Measurements from ENCODE around the gene OPCML.

OPCML gene

GRCh38 chr11:132751516-132752250 is 780.6 kb downstream of the OPCML start:
- in situ Hi-C loops (cut with MboI; ENCODE audit: low sequenced_read_pairs) = no loop called here
- no peak for DNase-seq (ENCODE audit: low spot score in 2 of 2)
- H3K36me3 ChIP-seq (replicated peaks) = no peaks in the 10 kb centered on the region
- H3K27me3 ChIP-seq (ENCODE audit: low read depth) = no peaks in the 10 kb centered on the region
- H3K9me3 ChIP-seq = no peaks in the 10 kb centered on the region
- H3K4me3 ChIP-seq = no peak overlapping the region
- H3K4me1 ChIP-seq = no peaks in the 10 kb centered on the region

GRCh38 chr11:132746305-132746704 is 786.0 kb downstream of the OPCML start:
- Histone ChIP-seq H3K4me1 (no peaks in the 10 kb centered on the region), H3K27me3 (ENCODE audit: low read depth) (no peaks in the 10 kb centered on the region), H3K9me3 (no peaks in the 10 kb centered on the region), H3K4me3 (no peak overlapping the region), H3K36me3 (replicated peaks) (no peaks in the 10 kb centered on the region)
- DNase-seq (ENCODE audit: low spot score in 2 of 2) = no peak
- in situ Hi-C loops (cut with MboI; ENCODE audit: low sequenced_read_pairs) = no loop called here

GRCh38 chr11:132745306-132745705 is 787.0 kb downstream of the OPCML start:
- no peaks in the 10 kb centered on the region for H3K4me1 ChIP-seq
- H3K4me3 ChIP-seq = no peak overlapping the region
- H3K9me3 ChIP-seq = no peaks in the 10 kb centered on the region
- no peaks in the 10 kb centered on the region for H3K36me3 ChIP-seq (replicated peaks)
- DNase-seq (ENCODE audit: low spot score in 2 of 2) = no peak
- in situ Hi-C loops (cut with MboI; ENCODE audit: low sequenced_read_pairs) = no loop called here
- H3K27me3 ChIP-seq (ENCODE audit: low read depth) = no peaks in the 10 kb centered on the region

GRCh38 chr11:132744771-132745170 is 787.5 kb downstream of the OPCML start:
- Histone ChIP-seq H3K27me3 (ENCODE audit: low read depth) (no peaks in the 10 kb centered on the region), H3K4me1 (no peaks in the 10 kb centered on the region), H3K4me3 (no peak overlapping the region), H3K36me3 (replicated peaks) (no peaks in the 10 kb centered on the region), H3K9me3 (no peaks in the 10 kb centered on the region)
- in situ Hi-C loops (cut with MboI; ENCODE audit: low sequenced_read_pairs) = no loop called here
- DNase-seq (ENCODE audit: low spot score in 2 of 2) = no peak

- Histone ChIP-seq H3K4me1 (no peaks in the 10 kb centered on the region), H3K9me3 (no peaks in the 10 kb centered on the region), H3K4me3 (no peak overlapping the region), H3K36me3 (replicated peaks) (no peaks in the 10 kb centered on the region), H3K27me3 (ENCODE audit: low read depth) (no peaks in the 10 kb centered on the region)
- no peak for DNase-seq (ENCODE audit: low spot score in 2 of 2)
- in situ Hi-C loops (cut with MboI; ENCODE audit: low sequenced_read_pairs) = no loop called here
Observed at GRCh38 chr11:132743601-132744000, 788.7 kb downstream of the OPCML start.

- Histone ChIP-seq H3K27me3 (ENCODE audit: low read depth) (no peaks in the 10 kb centered on the region), H3K36me3 (replicated peaks) (no peaks in the 10 kb centered on the region), H3K4me3 (no peak overlapping the region), H3K4me1 (no peaks in the 10 kb centered on the region), H3K9me3 (no peaks in the 10 kb centered on the region)
- in situ Hi-C loops (cut with MboI; ENCODE audit: low sequenced_read_pairs) = no loop called here
- no peak for DNase-seq (ENCODE audit: low spot score in 2 of 2)
Observed at GRCh38 chr11:132742929-132743328, 789.4 kb downstream of the OPCML start.

GRCh38 chr11:132734217-132734616 is 798.1 kb downstream of the OPCML start:
- no peak for DNase-seq (ENCODE audit: low spot score in 2 of 2)
- no peak overlapping the region for H3K4me3 ChIP-seq
- in situ Hi-C loops (cut with MboI; ENCODE audit: low sequenced_read_pairs) = no loop called here
- no peaks in the 10 kb centered on the region for H3K4me1 ChIP-seq
- no peaks in the 10 kb centered on the region for H3K9me3 ChIP-seq
- H3K36me3 ChIP-seq (replicated peaks) = no peaks in the 10 kb centered on the region
- H3K27me3 ChIP-seq (ENCODE audit: low read depth) = no peaks in the 10 kb centered on the region

GRCh38 chr11:132728026-132728425 is 804.3 kb downstream of the OPCML start:
- no peaks in the 10 kb centered on the region for H3K27me3 ChIP-seq (ENCODE audit: low read depth)
- H3K36me3 ChIP-seq (replicated peaks) = no peaks in the 10 kb centered on the region
- in situ Hi-C loops (cut with MboI; ENCODE audit: low sequenced_read_pairs) = no loop called here
- no peak overlapping the region for H3K4me3 ChIP-seq
- H3K4me1 ChIP-seq = no peaks in the 10 kb centered on the region
- DNase-seq (ENCODE audit: low spot score in 2 of 2) = no peak
- H3K9me3 ChIP-seq = no peaks in the 10 kb centered on the region

- no peaks in the 10 kb centered on the region for H3K36me3 ChIP-seq (replicated peaks)
- no peaks in the 10 kb centered on the region for H3K9me3 ChIP-seq
- H3K4me3 ChIP-seq = no peak overlapping the region
- in situ Hi-C loops (cut with MboI; ENCODE audit: low sequenced_read_pairs) = no loop called here
- DNase-seq (ENCODE audit: low spot score in 2 of 2) = no peak
- no peaks in the 10 kb centered on the region for H3K27me3 ChIP-seq (ENCODE audit: low read depth)
- H3K4me1 ChIP-seq = no peaks in the 10 kb centered on the region
Observed at GRCh38 chr11:132721526-132721925, 810.8 kb downstream of the OPCML start.

- DNase-seq (ENCODE audit: low spot score in 2 of 2) = no peak
- Histone ChIP-seq H3K4me1 (no peaks in the 10 kb centered on the region), H3K4me3 (no peak overlapping the region), H3K27me3 (ENCODE audit: low read depth) (no peaks in the 10 kb centered on the region), H3K36me3 (replicated peaks) (no peaks in the 10 kb centered on the region), H3K9me3 (no peaks in the 10 kb centered on the region)
- in situ Hi-C loops (cut with MboI; ENCODE audit: low sequenced_read_pairs) = no loop called here
Observed at GRCh38 chr11:132719684-132720083, 812.6 kb downstream of the OPCML start.

GRCh38 chr11:132718711-132719671 is 813.3 kb downstream of the OPCML start:
- Histone ChIP-seq H3K9me3 (no peaks in the 10 kb centered on the region), H3K4me1 (no peaks in the 10 kb centered on the region), H3K36me3 (replicated peaks) (no peaks in the 10 kb centered on the region), H3K4me3 (no peak overlapping the region), H3K27me3 (ENCODE audit: low read depth) (no peaks in the 10 kb centered on the region)
- in situ Hi-C loops (cut with MboI; ENCODE audit: low sequenced_read_pairs) = no loop called here
- DNase-seq (ENCODE audit: low spot score in 2 of 2) = no peak

GRCh38 chr11:132717824-132718223 is 814.5 kb downstream of the OPCML start:
- H3K4me3 ChIP-seq = no peak overlapping the region
- H3K4me1 ChIP-seq = no peaks in the 10 kb centered on the region
- in situ Hi-C loops (cut with MboI; ENCODE audit: low sequenced_read_pairs) = no loop called here
- no peak for DNase-seq (ENCODE audit: low spot score in 2 of 2)
- H3K9me3 ChIP-seq = no peaks in the 10 kb centered on the region
- no peaks in the 10 kb centered on the region for H3K36me3 ChIP-seq (replicated peaks)
- no peaks in the 10 kb centered on the region for H3K27me3 ChIP-seq (ENCODE audit: low read depth)

- DNase-seq (ENCODE audit: low spot score in 2 of 2) = no peak
- Histone ChIP-seq H3K4me1 (no peaks in the 10 kb centered on the region), H3K9me3 (no peaks in the 10 kb centered on the region), H3K4me3 (no peak overlapping the region), H3K27me3 (ENCODE audit: low read depth) (no peaks in the 10 kb centered on the region), H3K36me3 (replicated peaks) (no peaks in the 10 kb centered on the region)
- in situ Hi-C loops (cut with MboI; ENCODE audit: low sequenced_read_pairs) = no loop called here
Observed at GRCh38 chr11:132716037-132716436, 816.3 kb downstream of the OPCML start.

- DNase-seq (ENCODE audit: low spot score in 2 of 2) = no peak
- no peak overlapping the region for H3K4me3 ChIP-seq
- no peaks in the 10 kb centered on the region for H3K9me3 ChIP-seq
- H3K36me3 ChIP-seq (replicated peaks) = no peaks in the 10 kb centered on the region
- no peaks in the 10 kb centered on the region for H3K27me3 ChIP-seq (ENCODE audit: low read depth)
- in situ Hi-C loops (cut with MboI; ENCODE audit: low sequenced_read_pairs) = no loop called here
- no peaks in the 10 kb centered on the region for H3K4me1 ChIP-seq
Observed at GRCh38 chr11:132714859-132715440, 817.4 kb downstream of the OPCML start.
